Pons (tissue), 1 donor: ENCODE results near the gene EHHADH.
"Not testable (repeated sequence)": the region's sequence is repeated elsewhere in the genome, so short reads cannot be mapped to it uniquely, and the experiment has no call there.

ENCODE experiments used
- DNase-seq: peaks from one replicate; pipeline ENCODE4 v3.0.0-alpha.2; 2016; ENCODE audit warnings: low spot score

EHHADH gene

DNA sequence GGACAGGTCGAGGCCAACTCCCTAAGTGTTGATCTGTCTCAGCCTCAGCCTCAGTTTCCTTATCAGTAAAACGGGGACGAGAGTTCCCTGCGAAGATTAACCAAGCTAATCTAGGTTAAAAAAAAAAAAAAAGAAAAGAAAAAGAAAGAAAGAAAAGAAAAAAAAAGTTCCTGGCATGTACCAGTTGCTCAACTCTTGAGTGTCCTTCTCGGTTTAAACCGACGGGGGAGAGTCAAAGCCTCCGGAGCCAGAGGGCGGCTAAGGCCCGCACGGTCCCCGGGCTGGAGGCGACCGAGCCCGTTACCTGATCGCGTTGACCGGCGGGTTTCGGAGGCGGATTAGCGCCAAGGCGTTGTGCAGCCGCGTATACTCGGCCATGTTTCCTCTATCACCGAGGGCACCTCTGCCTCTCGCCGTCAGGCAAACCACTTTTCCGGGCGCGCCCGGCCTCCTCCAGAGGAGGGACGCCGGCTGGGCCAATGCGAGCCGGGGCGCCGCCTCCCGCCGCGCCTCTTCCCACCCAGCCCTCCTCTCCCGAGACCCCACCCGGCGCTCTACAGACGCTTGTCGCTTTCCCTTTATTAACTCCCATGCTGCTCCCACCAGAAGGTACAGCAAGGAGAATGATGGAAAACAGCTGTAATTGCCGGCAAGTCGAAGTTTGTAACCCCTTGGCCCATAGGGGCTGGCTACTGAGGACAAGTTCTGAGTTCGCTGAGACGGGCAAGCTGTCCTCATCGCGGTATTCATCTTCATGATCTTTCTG lies at the start of gene EHHADH:
EHHADH (minus strand) TSS at position 405 of the 766 bp plus-strand sequence; CDS start at position 378, 27 bp downstream.
- DNase-seq: peak; percentile 34

- DNase-seq: peak; percentile 32
These were observed 46.1 kb upstream of the EHHADH start for GRCh38 chr3:185299918-185300426.

DNA sequence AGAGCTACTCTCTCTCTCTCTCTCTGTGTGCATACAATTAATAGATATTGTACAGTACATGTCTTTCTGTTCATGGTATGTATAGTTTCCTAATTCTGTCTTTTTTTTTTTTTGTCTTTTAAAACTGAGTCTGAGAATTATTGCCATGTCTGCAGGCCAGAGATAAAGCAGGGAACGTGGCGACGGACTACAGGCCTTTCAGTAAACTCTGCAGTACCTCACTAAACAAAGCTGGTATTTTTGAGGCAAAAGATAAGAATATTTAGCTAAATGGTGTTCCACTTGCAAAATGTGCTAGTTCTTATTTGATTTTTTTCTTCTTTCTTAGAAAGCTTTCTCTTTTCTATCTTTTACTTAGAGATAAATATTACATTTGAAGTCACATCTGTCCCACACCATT lies 44.0 kb upstream of the EHHADH start:
- no peak for DNase-seq

DNA sequence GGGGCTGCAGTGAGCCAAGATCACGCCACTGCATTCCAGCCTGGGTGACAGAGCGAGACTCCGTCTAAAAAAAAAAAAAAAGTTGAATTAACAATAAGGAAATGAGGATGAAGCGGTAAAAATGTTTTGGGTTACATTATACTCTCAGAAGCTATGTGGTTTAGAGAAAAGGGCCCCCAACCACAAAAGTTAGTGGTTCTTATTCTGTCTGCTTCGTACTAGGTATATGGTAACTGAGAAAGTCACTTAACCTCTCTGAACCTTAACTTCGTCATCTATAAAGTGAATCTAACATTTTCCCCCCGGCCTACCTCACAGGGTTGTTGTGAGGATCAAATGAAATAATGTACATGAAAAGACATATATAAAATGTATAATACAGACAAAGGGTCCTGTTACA lies 38.4 kb upstream of the EHHADH start:
- no peak for DNase-seq

GRCh38 chr3:185290266-185290665 lies 36.4 kb upstream of the EHHADH start:
- DNase-seq: no peak

GRCh38 chr3:185283374-185283935 lies 29.6 kb upstream of the EHHADH start:
- DNase-seq: no peak

DNA sequence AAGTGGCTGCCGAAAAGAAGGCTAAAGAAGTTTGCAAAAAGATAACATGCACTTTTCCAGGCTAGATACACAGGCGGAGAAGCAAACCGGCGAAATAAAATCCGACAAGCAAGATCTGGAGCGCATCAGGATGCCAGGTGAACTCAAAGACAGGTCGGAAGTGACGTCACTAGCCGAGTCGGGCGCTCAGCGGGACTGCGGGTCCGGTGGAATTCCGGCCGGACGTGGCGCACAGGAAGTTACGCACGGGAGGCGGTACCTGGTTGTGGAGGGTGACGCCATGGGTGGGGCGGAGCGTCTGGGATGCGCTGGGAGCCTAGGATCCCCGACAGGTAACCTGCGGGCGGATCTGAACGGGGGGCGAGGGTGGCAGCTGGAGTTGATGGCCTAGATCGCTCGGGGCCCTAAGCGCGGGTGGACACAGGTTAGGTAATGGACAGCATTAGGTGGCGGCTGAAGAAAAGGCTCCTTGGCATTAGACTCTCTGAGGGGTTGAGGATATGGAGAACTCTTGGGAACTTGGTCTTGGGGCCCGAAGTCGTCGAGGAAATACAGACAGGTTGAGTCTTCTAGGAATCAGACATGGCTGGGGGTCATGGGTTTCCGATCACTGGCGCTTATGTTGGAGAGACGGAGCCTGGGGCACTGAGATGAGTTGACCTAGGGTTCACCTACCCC lies 29.0 kb upstream of the EHHADH start:
- peak; percentile 94 for DNase-seq

DNA sequence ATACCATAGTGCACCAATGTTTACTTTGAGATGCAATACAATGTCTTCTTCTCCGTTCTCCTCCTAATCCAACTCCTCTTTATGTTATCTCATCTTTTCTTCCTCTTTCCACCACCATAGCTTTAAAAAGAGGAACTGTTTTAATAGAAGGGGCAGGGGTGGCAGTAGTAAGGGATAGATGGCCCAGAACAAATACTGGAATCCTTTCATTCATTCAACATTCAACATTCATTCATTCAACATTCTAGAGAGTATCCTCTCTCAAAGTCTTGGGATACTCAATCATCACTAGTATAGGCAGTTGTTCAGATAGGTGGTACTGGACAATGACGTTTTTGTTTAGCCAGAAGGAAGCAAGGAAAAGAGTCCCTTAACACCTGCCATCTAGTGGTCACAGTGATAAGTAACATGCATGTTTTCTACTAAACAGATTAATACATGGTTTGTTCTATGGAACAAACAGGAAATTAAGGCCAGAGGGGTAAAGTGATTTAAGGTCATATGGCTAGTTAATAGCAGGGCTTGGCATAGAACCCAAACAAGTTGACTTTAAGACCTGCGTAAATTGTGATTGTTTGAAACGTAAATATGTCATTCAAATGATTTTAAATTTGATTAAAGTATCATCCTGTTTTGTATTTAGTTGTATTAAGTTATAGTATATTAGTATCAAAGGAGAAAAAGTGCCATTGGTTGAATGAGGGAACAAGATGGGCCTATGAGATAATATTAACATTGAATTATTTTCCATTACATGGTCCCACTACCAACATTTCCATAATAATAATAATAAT lies 26.9 kb upstream of the EHHADH start:
- DNase-seq: peak; percentile 49

DNA sequence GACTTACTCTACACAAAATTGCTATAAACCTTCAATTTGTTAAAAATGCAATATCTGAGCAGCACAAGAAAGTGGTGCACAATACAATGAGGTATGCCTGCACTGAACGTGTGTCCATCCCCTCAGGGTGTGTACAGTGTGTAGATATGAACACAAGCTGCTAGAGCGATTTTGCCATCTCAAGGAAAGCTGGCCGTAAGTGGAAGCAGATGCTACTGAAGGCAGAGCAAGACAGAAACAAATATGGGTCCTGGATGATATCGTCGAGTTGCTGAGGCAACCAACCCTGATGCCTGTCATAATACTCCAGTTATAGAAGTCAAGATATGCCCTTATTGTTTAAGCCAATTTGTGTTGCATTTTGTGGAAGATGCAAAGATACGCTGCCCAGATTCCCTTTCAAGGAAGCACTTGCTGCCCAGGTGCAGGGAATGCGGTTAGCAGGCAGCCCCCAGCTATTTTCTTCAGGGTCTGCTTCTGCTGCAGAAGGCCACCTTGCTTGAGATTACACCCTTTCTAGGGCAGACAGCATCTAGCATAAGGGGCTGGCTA lies 25.8 kb upstream of the EHHADH start:
- DNase-seq: no peak

- DNase-seq: no peak
These were observed 22.6 kb upstream of the EHHADH start for GRCh38 chr3:185276415-185276814.

- no peak for DNase-seq
These were observed 18.2 kb upstream of the EHHADH start for GRCh38 chr3:185272033-185272432.

DNA sequence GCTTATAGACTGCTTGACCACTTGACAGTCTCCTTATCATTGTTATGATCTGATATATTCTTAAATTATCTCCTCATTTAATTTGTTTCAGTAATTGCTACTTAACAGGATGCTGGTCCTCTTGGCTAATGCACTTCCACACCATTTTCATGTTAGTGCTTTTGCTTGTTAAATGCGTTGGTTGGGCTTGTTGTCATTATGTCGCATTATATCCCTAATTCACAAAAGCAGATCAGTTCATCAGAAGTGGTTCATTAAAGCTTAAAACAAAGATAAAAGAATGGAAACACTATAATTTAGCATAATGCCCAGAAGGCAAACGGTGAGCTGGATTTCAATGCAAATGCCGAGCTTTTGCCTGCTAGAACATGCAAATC lies 17.1 kb upstream of the EHHADH start:
- DNase-seq: no peak

GRCh38 chr3:185270262-185270955 lies 16.6 kb upstream of the EHHADH start:
- peak; percentile 23 for DNase-seq

- DNase-seq: no peak
These were observed 14.5 kb upstream of the EHHADH start for GRCh38 chr3:185268194-185268962.

DNA sequence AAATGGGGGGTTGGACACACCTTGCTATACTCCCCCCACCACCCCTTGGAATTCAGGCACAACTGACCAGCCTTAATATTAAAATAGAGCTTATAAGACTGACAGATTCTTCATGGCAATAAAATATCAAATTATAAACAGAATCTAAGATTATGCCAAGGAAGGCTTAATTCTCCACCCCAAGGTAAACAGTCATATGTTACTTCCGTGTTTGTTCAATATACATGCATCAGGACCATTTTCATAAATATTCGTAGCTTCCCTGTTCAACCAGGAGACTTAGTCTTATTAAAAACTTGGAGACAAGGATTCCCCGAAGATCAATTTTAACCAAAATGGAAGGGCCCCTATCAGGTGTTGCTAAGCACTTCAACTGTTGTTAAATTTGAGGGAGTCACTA lies 13.3 kb upstream of the EHHADH start:
- DNase-seq: no peak

DNA sequence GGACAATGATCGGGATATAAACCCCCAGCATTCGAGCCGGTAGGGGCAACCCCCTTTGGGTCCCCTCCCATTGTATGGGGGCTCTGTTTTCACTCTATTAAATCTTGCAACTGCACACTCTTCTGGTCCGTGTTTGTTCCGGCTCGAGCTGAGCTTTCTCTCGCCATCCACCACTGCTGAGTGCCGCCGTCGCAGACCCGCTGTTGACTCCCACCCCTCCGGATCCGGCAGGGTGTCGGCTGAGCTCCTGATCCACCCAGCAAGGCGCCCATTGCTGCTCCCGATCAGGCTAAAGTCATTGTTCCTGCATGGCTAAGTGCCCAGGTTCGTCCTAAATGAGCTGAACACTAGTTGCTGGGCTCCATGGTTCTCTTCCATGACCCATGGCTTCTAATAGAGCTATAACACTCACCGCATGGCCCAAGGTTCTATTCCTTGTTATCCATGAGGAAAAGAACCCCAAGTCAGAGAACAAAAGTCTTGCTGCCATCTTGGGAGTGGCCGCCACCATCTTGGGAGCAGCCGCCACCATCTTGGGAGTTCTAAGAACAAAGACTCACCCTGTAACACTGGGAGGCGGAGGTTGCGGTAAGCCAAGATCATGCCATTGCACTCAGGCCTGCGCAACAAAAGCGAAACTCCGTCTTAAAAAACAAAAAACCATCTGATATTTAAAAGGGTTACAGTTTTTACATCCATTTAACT lies 11.2 kb upstream of the EHHADH start:
- no peak for DNase-seq

- no peak for DNase-seq
These were observed 9.6 kb upstream of the EHHADH start for GRCh38 chr3:185263423-185263822.

DNA sequence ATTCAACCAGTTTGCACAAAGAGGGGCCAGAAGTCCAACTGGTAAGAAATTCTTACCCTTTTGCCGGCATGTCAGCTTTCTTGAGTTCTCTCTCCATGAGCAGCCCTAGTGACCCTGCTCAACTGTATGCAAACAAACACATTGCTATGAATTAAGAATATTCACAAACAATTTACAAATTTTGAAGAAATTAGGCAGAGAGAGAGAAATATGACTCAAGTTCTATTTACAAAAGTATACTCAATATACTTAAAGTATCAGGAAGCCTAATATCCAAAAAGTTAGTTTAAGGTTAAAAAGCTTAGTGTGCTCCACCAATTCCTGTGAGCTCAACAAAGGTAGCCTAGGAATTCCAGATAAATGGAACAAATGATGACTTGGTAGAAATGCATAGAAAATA lies 3.5 kb upstream of the EHHADH start:
- no peak for DNase-seq

DNA sequence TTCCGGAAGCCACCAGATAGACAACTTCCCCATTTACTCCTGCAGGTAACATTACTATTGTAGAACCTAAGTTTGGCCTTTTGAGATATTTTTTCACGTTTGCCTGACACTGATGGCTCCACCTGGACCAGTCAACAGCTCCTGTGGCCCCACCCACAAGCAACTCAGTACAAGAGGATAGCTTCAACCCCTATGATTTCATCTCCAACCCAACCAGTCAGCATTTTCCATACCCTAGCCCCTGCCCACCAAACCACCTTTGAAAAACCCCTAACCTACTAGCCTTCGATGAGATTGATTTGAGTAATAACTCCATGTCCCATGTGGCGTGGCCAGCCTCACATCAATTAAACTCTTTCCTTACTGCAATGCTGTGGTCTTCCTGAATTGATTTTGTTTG lies 950 bp upstream of the EHHADH start:
- DNase-seq: no peak

DNA sequence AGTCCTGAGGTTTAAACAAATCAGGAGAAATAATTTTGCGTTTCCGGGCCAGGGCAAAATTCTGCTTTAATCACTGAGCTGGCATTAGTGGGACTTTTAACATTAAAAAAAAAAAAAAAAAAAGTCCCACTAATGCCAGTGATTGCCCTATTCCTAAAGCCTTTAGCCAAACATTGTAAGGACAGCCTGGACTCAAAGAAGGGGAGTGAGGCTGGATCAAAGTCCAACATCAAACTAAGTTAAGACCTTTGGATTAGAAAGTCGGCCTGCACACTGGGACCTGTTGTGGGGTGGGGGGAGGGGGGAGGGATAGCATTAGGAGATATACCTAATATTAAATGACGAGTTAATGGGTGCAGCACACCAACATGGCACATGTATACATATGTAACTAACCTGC lies 716 bp downstream of the EHHADH start:
- DNase-seq: not testable (repeated sequence)
